Parathyroid adenoma (tissue), 2 donors: ENCODE data around the gene BMPER.
A peak's percentile ranks its signal among the peaks of the same experiment; 100 is the strongest.

Experiments used
- H2AFZ ChIP-seq: fragments of 300-600 bp; sonication (generic); one replicate; pipeline ENCODE4 v1.7.0; 2017; ENCODE audit warnings: antibody characterized with exemption, mild to moderate bottlenecking
- H3K27ac ChIP-seq: fragments of 300-600 bp; sonication (generic); one replicate; pipeline ENCODE4 v1.7.0; 2017
- H3K27me3 ChIP-seq: fragments of 300-600 bp; sonication (generic); one replicate; pipeline ENCODE4 v1.7.0; 2017; ENCODE audit warnings: low read length; ENCODE audit not compliant: control insufficient read depth, insufficient read depth
- H3K36me3 ChIP-seq: fragments of 300-600 bp; sonication (generic); one replicate; pipeline ENCODE4 v1.7.0; 2017; ENCODE audit warnings: low read length; ENCODE audit not compliant: control insufficient read depth, insufficient read depth
- H3K4me1 ChIP-seq: fragments of 300-600 bp; sonication (generic); one replicate; pipeline ENCODE4 v1.7.0; 2017; ENCODE audit warnings: control low read depth
- H3K4me2 ChIP-seq: fragments of 300-600 bp; sonication (generic); one replicate; pipeline ENCODE4 v1.7.0; 2017; ENCODE audit warnings: low read length
- H3K4me3 ChIP-seq: fragments of 300-600 bp; sonication (generic); one replicate; pipeline ENCODE4 v1.7.0; 2017; ENCODE audit warnings: low read depth, low read length
- H3K79me2 ChIP-seq: fragments of 300-600 bp; sonication (generic); one replicate; pipeline ENCODE4 v1.7.0; 2017; ENCODE audit warnings: control low read depth
- H3K9ac ChIP-seq: fragments of 300-600 bp; sonication (generic); one replicate; pipeline ENCODE4 v1.7.0; 2017; ENCODE audit warnings: mild to moderate bottlenecking
- H3K9me3 ChIP-seq: fragments of 300-600 bp; sonication (generic); one replicate; pipeline ENCODE4 v1.7.0; 2017; ENCODE audit warnings: low read length; ENCODE audit not compliant: control insufficient read depth
- CTCF ChIP-seq: fragments of 300-600 bp; sonication (generic); IDR thresholded peaks from one replicate; pipeline ENCODE4 v1.7.0; 2017; ENCODE audit warnings: antibody characterized with exemption, mild to moderate bottlenecking
- donor health status: primary hyperparathyroidism.

The BMPER gene

GRCh38 chr7:34107276-34107675, 201.9 kb downstream of the BMPER start:
- no peak overlapping the region for H3K9ac ChIP-seq
- H3K9me3 ChIP-seq = no peaks in the 10 kb centered on the region
- H3K4me1 ChIP-seq = peaks cover 13% of the 10 kb centered on the region
- no peak overlapping the region for H3K4me2 ChIP-seq
- H3K27me3 ChIP-seq = no peaks in the 10 kb centered on the region
- no peaks in the 10 kb centered on the region for H3K79me2 ChIP-seq
- peak overlapping the region; percentile 18 for H3K27ac ChIP-seq
- TF ChIP-seq CTCF = no peak
- no peaks in the 10 kb centered on the region for H3K36me3 ChIP-seq
- no peak overlapping the region for H3K4me3 ChIP-seq
- peak overlapping the region; percentile 34 for H2AFZ ChIP-seq

GRCh38 chr7:34108165-34108564, 202.8 kb downstream of the BMPER start:
- Histone ChIP-seq H3K4me1 (peaks cover 13% of the 10 kb centered on the region), H3K9me3 (no peaks in the 10 kb centered on the region), H3K4me3 (no peak overlapping the region), H3K79me2 (no peaks in the 10 kb centered on the region), H3K9ac (no peak overlapping the region), H3K4me2 (no peak overlapping the region), H3K36me3 (no peaks in the 10 kb centered on the region), H3K27me3 (no peaks in the 10 kb centered on the region), H3K27ac (no peak overlapping the region), H2AFZ (peak overlapping the region; percentile 29)
- TF ChIP-seq CTCF = no peak

GRCh38 chr7:34109936-34110780, 204.8 kb downstream of the BMPER start:
- H3K9me3 ChIP-seq = no peaks in the 10 kb centered on the region
- no peak overlapping the region for H3K4me3 ChIP-seq
- H3K79me2 ChIP-seq = no peaks in the 10 kb centered on the region
- no peak overlapping the region for H3K27ac ChIP-seq
- no peak for TF ChIP-seq CTCF
- no peak overlapping the region for H2AFZ ChIP-seq
- no peaks in the 10 kb centered on the region for H3K36me3 ChIP-seq
- no peaks in the 10 kb centered on the region for H3K27me3 ChIP-seq
- H3K4me2 ChIP-seq = no peak overlapping the region
- H3K4me1 ChIP-seq = peaks cover 13% of the 10 kb centered on the region
- H3K9ac ChIP-seq = no peak overlapping the region

- Histone ChIP-seq H3K27ac (no peak overlapping the region), H3K79me2 (no peaks in the 10 kb centered on the region), H3K9ac (no peak overlapping the region), H3K27me3 (no peaks in the 10 kb centered on the region), H3K4me3 (no peak overlapping the region), H3K4me1 (peaks cover 13% of the 10 kb centered on the region), H3K9me3 (no peaks in the 10 kb centered on the region), H3K36me3 (no peaks in the 10 kb centered on the region), H2AFZ (no peak overlapping the region), H3K4me2 (no peak overlapping the region)
- TF ChIP-seq CTCF = no peak
These were observed 205.7 kb downstream of the BMPER start for GRCh38 chr7:34111031-34111430.

GRCh38 chr7:34115503-34115902, 210.2 kb downstream of the BMPER start:
- Histone ChIP-seq H3K79me2 (no peaks in the 10 kb centered on the region), H3K36me3 (no peaks in the 10 kb centered on the region), H3K4me1 (no peaks in the 10 kb centered on the region), H3K27ac (no peak overlapping the region), H3K9ac (no peak overlapping the region), H3K4me3 (no peak overlapping the region), H3K27me3 (no peaks in the 10 kb centered on the region), H2AFZ (no peak overlapping the region), H3K4me2 (no peak overlapping the region), H3K9me3 (no peaks in the 10 kb centered on the region)
- no peak for TF ChIP-seq CTCF
